IMR-90 (cell line): ENCODE results near the gene UMOD. TPM values are rescaled to one million over a fixed set of nuclear protein-coding genes. Genes with fewer than 3 reads are reported as not detected.

ENCODE experiments used
- ATAC-seq: fragments of 200-7000 bp; cut with Tn5 transposase; 2 replicates; pipeline ENCODE4 v1.9.1; 2020; ENCODE audit warnings: low read depth, mild to moderate bottlenecking, moderate library complexity
- BruUV-seq: library from RNA; stranded (reverse); fragments of 400-500 nt; replicated peaks from 2 replicates; lab custom pipeline; 2021; lab: Mats Ljungman, UMichigan
- CTCF ChIA-PET: fragments of 300-600 bp; formaldehyde crosslinking; extraction: SDS; loops from one replicate; lab custom pipeline; 2021; ENCODE audit warnings: antibody characterized with exemption; lab: Yijun Ruan, JAX
- POLR2A ChIA-PET: fragments of 300-600 bp; sonication (Branson Sonifier 250); formaldehyde crosslinking; loops from one replicate; lab custom pipeline; 2022; ENCODE audit warnings: antibody characterized with exemption; ENCODE audit not compliant: unreplicated experiment; lab: Charles Lee
- DNase-seq: peaks from one replicate; pipeline ENCODE4 v3.0.0; 2013
- H2AFZ ChIP-seq: replicated peaks from 2 replicates; pipeline ENCODE3; 2013; ENCODE audit warnings: low read length, mild to moderate bottlenecking; ENCODE audit not compliant: poor library complexity
- H2AK5ac ChIP-seq: 2 replicates; pipeline ENCODE4 v1.6.1; 2013; ENCODE audit warnings: low read depth, low read length, inconsistent platforms
- H2AK9ac ChIP-seq: replicated peaks from 2 replicates; pipeline ENCODE3; 2013; ENCODE audit warnings: mild to moderate bottlenecking, low read depth, low read length, moderate library complexity; ENCODE audit not compliant: poor library complexity
- H2BK120ac ChIP-seq: 2 replicates; pipeline ENCODE4 v1.6.1; 2013; ENCODE audit warnings: low read depth, low read length, inconsistent platforms
- H2BK15ac ChIP-seq: 3 replicates; pipeline ENCODE4 v1.6.1; 2013; ENCODE audit warnings: low read depth, low read length, inconsistent platforms
- H2BK20ac ChIP-seq: 2 replicates; pipeline ENCODE4 v1.6.1; 2013; ENCODE audit warnings: low read depth, mild to moderate bottlenecking, inconsistent platforms, low read length, moderate library complexity
- H2BK5ac ChIP-seq: 2 replicates; pipeline ENCODE4 v1.6.1; 2013; ENCODE audit warnings: mild to moderate bottlenecking, low read depth, low read length, inconsistent platforms; ENCODE audit not compliant: poor library complexity, severe bottlenecking
- H3K14ac ChIP-seq: replicated peaks from 2 replicates; pipeline ENCODE4 v1.6.1; 2013; ENCODE audit warnings: low read depth, low read length, inconsistent platforms
- H3K18ac ChIP-seq: 2 replicates; pipeline ENCODE4 v1.6.1; 2013; ENCODE audit warnings: low read depth, low read length, control low read depth
- H3K23ac ChIP-seq: 2 replicates; pipeline ENCODE4 v1.6.1; 2013; ENCODE audit warnings: low read depth, low read length, inconsistent platforms
- H3K27ac ChIP-seq: 2 replicates; pipeline ENCODE4 v1.5.1; 2013; ENCODE audit warnings: mild to moderate bottlenecking, control low read depth, low read length; ENCODE audit not compliant: insufficient read depth
- H3K27me3 ChIP-seq: 2 replicates; pipeline ENCODE4 v1.6.1; 2013; ENCODE audit warnings: low read length; ENCODE audit not compliant: control insufficient read depth, insufficient read depth
- H3K36me3 ChIP-seq: 2 replicates; pipeline ENCODE4 v1.6.1; 2013; ENCODE audit warnings: low read length, mixed read lengths; ENCODE audit not compliant: control insufficient read depth, insufficient read depth
- H3K4ac ChIP-seq: 2 replicates; pipeline ENCODE4 v1.6.1; 2013; ENCODE audit warnings: low read depth, low read length, inconsistent platforms
- H3K4me1 ChIP-seq: 2 replicates; pipeline ENCODE4 v1.6.1; 2013; ENCODE audit warnings: low read length, mixed read lengths; ENCODE audit not compliant: control insufficient read depth, insufficient read depth
- H3K4me2 ChIP-seq: 2 replicates; pipeline ENCODE4 v1.6.1; 2013; ENCODE audit warnings: low read depth, mild to moderate bottlenecking, control low read depth, low read length, moderate library complexity
- H3K4me3 ChIP-seq: 2 replicates; pipeline ENCODE4 v1.5.1; 2013; ENCODE audit warnings: low read depth, mild to moderate bottlenecking, control low read depth, low read length, moderate library complexity; ENCODE audit not compliant: insufficient read depth
- H3K56ac ChIP-seq: 2 replicates; pipeline ENCODE4 v1.6.1; 2013; ENCODE audit warnings: low read length, inconsistent platforms; ENCODE audit not compliant: insufficient read depth; ENCODE audit errors: extremely low read depth
- H3K79me1 ChIP-seq, 2 experiments: 2 replicates each; pipeline ENCODE4 v1.6.1; 2013; ENCODE audit warnings: low read length in 2 of 2, inconsistent platforms in 1 of 2, low read depth in 1 of 2
- H3K9ac ChIP-seq: 2 replicates; pipeline ENCODE4 v1.6.1; 2013; ENCODE audit warnings: low read depth, low read length, control low read depth
- H3K9me1 ChIP-seq: 2 replicates; pipeline ENCODE4 v1.6.1; 2013; ENCODE audit warnings: low read length, inconsistent platforms; ENCODE audit not compliant: insufficient read depth
- H3K9me3 ChIP-seq: 2 replicates; pipeline ENCODE4 v1.6.1; 2013; ENCODE audit warnings: low read length; ENCODE audit not compliant: control insufficient read depth, insufficient read depth
- H4K20me1 ChIP-seq: 2 replicates; pipeline ENCODE4 v1.6.1; 2013; ENCODE audit warnings: low read length, inconsistent platforms; ENCODE audit not compliant: insufficient read depth
- H4K5ac ChIP-seq: 2 replicates; pipeline ENCODE4 v1.6.1; 2013; ENCODE audit warnings: mild to moderate bottlenecking, low read depth, low read length, control low read depth
- H4K8ac ChIP-seq, 2 experiments: 2 replicates each; pipeline ENCODE4 v1.6.1; 2013; ENCODE audit warnings: low read depth in 2 of 2, low read length in 2 of 2, control low read depth in 1 of 2, inconsistent platforms in 1 of 2
- H4K91ac ChIP-seq: 2 replicates; pipeline ENCODE4 v1.6.1; 2013; ENCODE audit warnings: low read depth, low read length, inconsistent platforms; ENCODE audit not compliant: insufficient read depth
- BHLHE40 ChIP-seq: fragments of 150-350 bp; IDR thresholded peaks from 2 replicates; pipeline ENCODE4 v1.6.1; 2016; ENCODE audit warnings: mild to moderate bottlenecking, low read depth, low read length
- CEBPB ChIP-seq: IDR thresholded peaks from 2 replicates; pipeline ENCODE4 v1.6.1; 2012; ENCODE audit warnings: low read depth, low read length, improper control_type of control experiment
- CHD1 ChIP-seq: IDR thresholded peaks from 2 replicates; pipeline ENCODE4 v1.6.1; 2012; ENCODE audit warnings: low read depth, low read length, improper control_type of control experiment
- FOS ChIP-seq: fragments of 150-350 bp; IDR thresholded peaks from 2 replicates; pipeline ENCODE4 v1.6.1; 2016; ENCODE audit warnings: low read depth, low read length
- MAFK ChIP-seq: IDR thresholded peaks from 2 replicates; pipeline ENCODE4 v1.6.1; 2012; ENCODE audit warnings: low read depth, low read length, improper control_type of control experiment
- MAZ ChIP-seq: IDR thresholded peaks from 2 replicates; pipeline ENCODE4 v1.6.1; 2012; ENCODE audit warnings: low read depth, mild to moderate bottlenecking, low read length, improper control_type of control experiment, moderate library complexity, borderline replicate concordance
- MXI1 ChIP-seq: IDR thresholded peaks from 2 replicates; pipeline ENCODE4 v1.6.1; 2012; ENCODE audit warnings: low read depth, mild to moderate bottlenecking, low read length, moderate library complexity, borderline replicate concordance
- NFE2L2 ChIP-seq: fragments of 150-350 bp; IDR thresholded peaks from 2 replicates; pipeline ENCODE4 v1.6.1; 2016; ENCODE audit warnings: low read depth, mild to moderate bottlenecking, low read length
- RAD21 ChIP-seq: IDR thresholded peaks from 2 replicates; pipeline ENCODE4 v1.6.1; 2012; ENCODE audit warnings: low read length, improper control_type of control experiment
- RCOR1 ChIP-seq: IDR thresholded peaks from 2 replicates; pipeline ENCODE4 v1.6.1; 2012; ENCODE audit warnings: mild to moderate bottlenecking, low read length, improper control_type of control experiment; ENCODE audit not compliant: insufficient replicate concordance
- RFX5 ChIP-seq: IDR thresholded peaks from 2 replicates; pipeline ENCODE4 v1.8.0; 2012; ENCODE audit warnings: low read depth, mild to moderate bottlenecking, low read length, moderate library complexity
- SMC3 ChIP-seq: fragments of 150-350 bp; IDR thresholded peaks from 2 replicates; pipeline ENCODE4 v1.6.1; 2016; ENCODE audit warnings: low read depth, mild to moderate bottlenecking, antibody characterized with exemption, low read length, moderate library complexity
- USF2 ChIP-seq: fragments of 150-350 bp; IDR thresholded peaks from 2 replicates; pipeline ENCODE4 v1.6.1; 2017; ENCODE audit warnings: mild to moderate bottlenecking, antibody characterized with exemption, low read length, low read depth
- WGBS, 2 experiments: methylation state at CpG; one replicate each; pipeline versions ENCODE4 v1.1.5 to v1.1.7; 2013; ENCODE audit warnings: missing lambda C conversion rate in 2 of 2; ENCODE audit not compliant: insufficient read length in 1 of 2; ENCODE audit errors: extremely low coverage in 2 of 2; 5-methylcytosine and 5-hydroxymethylcytosine counted together
- dilution Hi-C: fragments of 300-500 bp; cut with HindIII; formaldehyde crosslinking; loops from one replicate; pipeline ENCODE4 v1.14.3; 2018; ENCODE audit warnings: low sequenced_read_pairs; ENCODE audit not compliant: unreplicated experiment
- in situ Hi-C: fragments of 300-500 bp; cut with MboI; formaldehyde crosslinking; loops from 3 replicates; pipeline ENCODE4 v1.14.3; 2019; ENCODE audit warnings: low sequenced_read_pairs, inconsistent platforms, mixed read lengths
- intact Hi-C: fragments of 100-400 bp; cut with micrococcal nuclease; formaldehyde crosslinking; loops from 2 replicates; pipeline ENCODE4 v1.10.0; 2022
- polyA plus RNA-seq, 3 experiments: library from polyadenylated mRNA; depleted of rRNA; stranded (reverse); fragments of >200 nt; gene quantifications; 2 replicates each; pipeline ENCODE4 v1.2.3, GENCODE V29; 2012; ENCODE audit warnings: low replicate concordance in 1 of 3
- total RNA-seq: library from RNA; depleted of rRNA; stranded (reverse); fragments of >200 nt; gene quantifications from 2 replicates; pipeline ENCODE4 v1.2.3, GENCODE V29; 2012
- TF ChIP-seq, protein P1 (sequence below): conservative IDR thresholded peaks from 2 replicates; pipeline ENCODE4 v1.5.1; 2012; ENCODE audit warnings: mild to moderate bottlenecking, low read depth, low read length, improper control_type of control experiment
- TF ChIP-seq, protein P2 (sequence below): fragments of 150-350 bp; IDR thresholded peaks from 2 replicates; pipeline ENCODE4 v1.6.1; 2016; ENCODE audit warnings: low read depth, mild to moderate bottlenecking, low read length, moderate library complexity, borderline replicate concordance

UMOD gene
- total and polyA plus RNA-seq, 2 of the 4 experiments (the other 2 are of a cell fraction) = not detected

GRCh38 chr16:20306401-20306800 lies 46.1 kb downstream of the UMOD start:
- no peak overlapping the region for H2BK15ac ChIP-seq
- no peak overlapping the region for H2BK120ac ChIP-seq
- no peak overlapping the region for H2AK5ac ChIP-seq
- CTCF ChIA-PET = no interaction called here
- H3K18ac ChIP-seq = no peak overlapping the region
- H2AK9ac ChIP-seq = no peak overlapping the region
- no peak overlapping the region for H3K23ac ChIP-seq
- no peaks in the 10 kb centered on the region for H3K36me3 ChIP-seq
- TF ChIP-seq BHLHE40 (no peak), RCOR1 (no peak), USF2 (no peak), SMC3 (no peak), CEBPB (no peak), MAFK (no peak), NFE2L2 (no peak), CHD1 (no peak), RFX5 (no peak), FOS (no peak), RAD21 (no peak), MAZ (no peak), MXI1 (no peak)
- TF ChIP-seq, protein P1, sequence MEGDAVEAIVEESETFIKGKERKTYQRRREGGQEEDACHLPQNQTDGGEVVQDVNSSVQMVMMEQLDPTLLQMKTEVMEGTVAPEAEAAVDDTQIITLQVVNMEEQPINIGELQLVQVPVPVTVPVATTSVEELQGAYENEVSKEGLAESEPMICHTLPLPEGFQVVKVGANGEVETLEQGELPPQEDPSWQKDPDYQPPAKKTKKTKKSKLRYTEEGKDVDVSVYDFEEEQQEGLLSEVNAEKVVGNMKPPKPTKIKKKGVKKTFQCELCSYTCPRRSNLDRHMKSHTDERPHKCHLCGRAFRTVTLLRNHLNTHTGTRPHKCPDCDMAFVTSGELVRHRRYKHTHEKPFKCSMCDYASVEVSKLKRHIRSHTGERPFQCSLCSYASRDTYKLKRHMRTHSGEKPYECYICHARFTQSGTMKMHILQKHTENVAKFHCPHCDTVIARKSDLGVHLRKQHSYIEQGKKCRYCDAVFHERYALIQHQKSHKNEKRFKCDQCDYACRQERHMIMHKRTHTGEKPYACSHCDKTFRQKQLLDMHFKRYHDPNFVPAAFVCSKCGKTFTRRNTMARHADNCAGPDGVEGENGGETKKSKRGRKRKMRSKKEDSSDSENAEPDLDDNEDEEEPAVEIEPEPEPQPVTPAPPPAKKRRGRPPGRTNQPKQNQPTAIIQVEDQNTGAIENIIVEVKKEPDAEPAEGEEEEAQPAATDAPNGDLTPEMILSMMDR = no peak
- TF ChIP-seq, protein P2, sequence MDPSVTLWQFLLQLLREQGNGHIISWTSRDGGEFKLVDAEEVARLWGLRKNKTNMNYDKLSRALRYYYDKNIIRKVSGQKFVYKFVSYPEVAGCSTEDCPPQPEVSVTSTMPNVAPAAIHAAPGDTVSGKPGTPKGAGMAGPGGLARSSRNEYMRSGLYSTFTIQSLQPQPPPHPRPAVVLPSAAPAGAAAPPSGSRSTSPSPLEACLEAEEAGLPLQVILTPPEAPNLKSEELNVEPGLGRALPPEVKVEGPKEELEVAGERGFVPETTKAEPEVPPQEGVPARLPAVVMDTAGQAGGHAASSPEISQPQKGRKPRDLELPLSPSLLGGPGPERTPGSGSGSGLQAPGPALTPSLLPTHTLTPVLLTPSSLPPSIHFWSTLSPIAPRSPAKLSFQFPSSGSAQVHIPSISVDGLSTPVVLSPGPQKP = no peak
- no peak overlapping the region for H3K4ac ChIP-seq
- no peak overlapping the region for H3K4me2 ChIP-seq
- DNase-seq (no peak), ATAC-seq (no peak)
- H4K20me1 ChIP-seq = no peaks in the 10 kb centered on the region
- in situ Hi-C loops = loop anchor here (10.0 kb wide), 1 partner anchor 402 kb away; no protein-coding TSS in a partner anchor
- H4K8ac ChIP-seq = no peak overlapping the region
- H4K5ac ChIP-seq = no peak overlapping the region
- no peak overlapping the region for H2BK5ac ChIP-seq
- no peak overlapping the region for H3K4me3 ChIP-seq
- no peak overlapping the region for H3K27ac ChIP-seq
- no peak overlapping the region for H3K56ac ChIP-seq
- H3K4me1 ChIP-seq = no peaks in the 10 kb centered on the region
- H3K9ac ChIP-seq = no peak overlapping the region
- BruUV-seq = no TSS peak
- no peak overlapping the region for H4K91ac ChIP-seq
- H2BK20ac ChIP-seq = no peak overlapping the region
- no peaks in the 10 kb centered on the region for H3K9me1 ChIP-seq
- H3K14ac ChIP-seq = no peak overlapping the region
- H3K9me3 ChIP-seq = no peaks in the 10 kb centered on the region; the same call in 1 of the 2 replicates
- no peaks in the 10 kb centered on the region for H3K27me3 ChIP-seq
- intact Hi-C loops = no loop called here
- POLR2A ChIA-PET = no interaction called here
- no CpG with 5 or more reads among the region's 4 CpGs for WGBS, 2 experiments
- dilution Hi-C loops = no loop called here
- H3K79me1 ChIP-seq = no peaks in the 10 kb centered on the region
- H2AFZ ChIP-seq = no peak overlapping the region
